Measurements from ENCODE around the gene CR1. TPM values are rescaled to one million over a fixed set of nuclear protein-coding genes. Genes with fewer than 3 reads are reported as not detected.

Gene CR1
- polyA plus RNA-seq, 1 experiment = not detected

- Histone ChIP-seq H3K9me3 (ENCODE audit: control insufficient read depth, insufficient read depth, low read length) (peaks cover 7% of the 10 kb centered on the region; the same call in 1 of the 2 replicates), H3K4me3 (ENCODE audit: low read depth, low read length) (no peak overlapping the region), H3K27ac (ENCODE audit: low read depth, low read length) (no peak overlapping the region), H3K27me3 (ENCODE audit: control insufficient read depth, insufficient read depth, low read length) (peaks cover 20% of the 10 kb centered on the region)
- POLR2A ChIA-PET = no interaction called here
- TF ChIP-seq CTCF (IDR thresholded peaks at IDR 0.05; ENCODE audit: low read depth, low read length) = no peak
- no peak for DNase-seq (ENCODE audit: low read depth, low spot score)
- CTCF ChIA-PET = no interaction called here
These were observed 37.5 kb upstream of the CR1 start for GRCh38 chr1:207458414-207458813.

- DNase-seq (ENCODE audit: low read depth, low spot score) = no peak
- Histone ChIP-seq H3K27ac (ENCODE audit: low read depth, low read length) (no peak overlapping the region), H3K4me3 (ENCODE audit: low read depth, low read length) (no peak overlapping the region), H3K9me3 (ENCODE audit: control insufficient read depth, insufficient read depth, low read length) (peaks cover 7% of the 10 kb centered on the region; the same call in 1 of the 2 replicates), H3K27me3 (ENCODE audit: control insufficient read depth, insufficient read depth, low read length) (peaks cover 16% of the 10 kb centered on the region)
- no peak for TF ChIP-seq CTCF (IDR thresholded peaks at IDR 0.05; ENCODE audit: low read depth, low read length)
- CTCF ChIA-PET = no interaction called here
- POLR2A ChIA-PET = no interaction called here
These were observed 36.9 kb upstream of the CR1 start for GRCh38 chr1:207459008-207459407.

GRCh38 chr1:207461649-207462048 is 34.3 kb upstream of the CR1 start:
- DNase-seq (ENCODE audit: low read depth, low spot score) = no peak
- H3K27ac ChIP-seq (ENCODE audit: low read depth, low read length) = no peak overlapping the region
- H3K4me3 ChIP-seq (ENCODE audit: low read depth, low read length) = no peak overlapping the region
- no peaks in the 10 kb centered on the region for H3K27me3 ChIP-seq (ENCODE audit: control insufficient read depth, insufficient read depth, low read length)
- ChIA-PET POLR2A (no interaction called here), CTCF (no interaction called here)
- no peaks in the 10 kb centered on the region for H3K9me3 ChIP-seq (ENCODE audit: control insufficient read depth, insufficient read depth, low read length)
- TF ChIP-seq CTCF (IDR thresholded peaks at IDR 0.05; ENCODE audit: low read depth, low read length) = no peak

GRCh38 chr1:207462535-207462934 is 33.4 kb upstream of the CR1 start:
- no peak overlapping the region for H3K27ac ChIP-seq (ENCODE audit: low read depth, low read length)
- H3K4me3 ChIP-seq (ENCODE audit: low read depth, low read length) = no peak overlapping the region
- TF ChIP-seq CTCF (IDR thresholded peaks at IDR 0.05; ENCODE audit: low read depth, low read length) = no peak
- no peaks in the 10 kb centered on the region for H3K27me3 ChIP-seq (ENCODE audit: control insufficient read depth, insufficient read depth, low read length)
- H3K9me3 ChIP-seq (ENCODE audit: control insufficient read depth, insufficient read depth, low read length) = no peaks in the 10 kb centered on the region
- POLR2A ChIA-PET = no interaction called here
- DNase-seq (ENCODE audit: low read depth, low spot score) = no peak
- CTCF ChIA-PET = no interaction called here

- ChIA-PET CTCF (no interaction called here), POLR2A (no interaction called here)
- no peak for DNase-seq (ENCODE audit: low read depth, low spot score)
- no peak overlapping the region for H3K4me3 ChIP-seq (ENCODE audit: low read depth, low read length)
- H3K27me3 ChIP-seq (ENCODE audit: control insufficient read depth, insufficient read depth, low read length) = no peaks in the 10 kb centered on the region
- no peak overlapping the region for H3K27ac ChIP-seq (ENCODE audit: low read depth, low read length)
- TF ChIP-seq CTCF (IDR thresholded peaks at IDR 0.05; ENCODE audit: low read depth, low read length) = no peak
- no peaks in the 10 kb centered on the region for H3K9me3 ChIP-seq (ENCODE audit: control insufficient read depth, insufficient read depth, low read length)
These were observed 32.9 kb upstream of the CR1 start for GRCh38 chr1:207463021-207463420.

Measured in AG04450 (cell line).